ENCODE measurements around the gene NDUFB4. TPM values are rescaled to one million over a fixed set of nuclear protein-coding genes. Genes with fewer than 3 reads are reported as not detected.

NDUFB4 gene
- total RNA-seq, 1 experiment from 2014 or later: 162 TPM

DNA sequence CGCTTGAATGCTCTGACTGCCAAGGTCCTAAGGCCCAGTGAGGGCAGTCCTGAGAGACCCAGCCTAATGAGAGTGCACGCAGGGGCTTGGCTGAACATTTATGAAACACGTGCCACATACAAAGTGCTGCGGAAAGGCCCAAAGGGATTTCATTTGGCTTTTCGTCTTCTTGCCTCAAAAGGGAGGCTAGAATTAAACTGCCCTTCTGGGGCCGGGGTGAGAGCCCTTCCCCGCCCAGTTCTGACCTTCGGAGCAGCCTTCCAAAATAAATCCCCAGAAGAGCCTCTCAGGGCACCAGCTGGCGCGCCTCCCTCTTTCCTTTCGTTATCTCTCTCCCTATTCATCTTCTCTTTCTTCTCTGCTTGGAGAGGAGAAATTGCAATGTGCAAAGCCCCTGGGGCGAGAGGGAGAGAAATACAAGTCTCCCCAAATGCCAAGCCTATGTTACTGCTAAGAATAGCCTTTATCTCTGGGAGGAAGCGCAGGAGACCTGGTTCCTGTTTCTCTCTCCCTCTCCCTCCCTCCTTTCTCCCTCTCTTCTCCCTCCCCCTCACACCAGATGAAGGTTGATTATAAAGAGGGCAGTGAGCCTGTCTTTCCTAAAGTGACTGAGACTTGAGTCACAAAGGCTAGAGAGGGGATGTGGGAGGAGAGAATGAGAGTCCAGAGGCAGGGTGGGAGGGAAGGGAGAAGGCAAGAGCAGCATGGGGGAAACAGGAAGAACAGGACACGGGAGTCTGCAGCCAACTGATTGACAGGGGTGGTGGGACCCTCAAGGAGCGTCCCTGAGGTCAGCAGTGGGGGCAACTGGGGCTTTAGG, 36.7 kb upstream of the NDUFB4 start:
- DNase-seq: no peak
- no peak overlapping the region for H3K9ac ChIP-seq (ENCODE audit: low read length)
- H4K20me1 ChIP-seq (ENCODE audit: insufficient read depth, low read depth, low read length): no peaks in the 10 kb centered on the region
- no peak overlapping the region for H3K27ac ChIP-seq (ENCODE audit: low read length)
- no peak overlapping the region for H2AFZ ChIP-seq (ENCODE audit: low read length)
- no peaks in the 10 kb centered on the region for H3K79me2 ChIP-seq (ENCODE audit: low read length)
- no peaks in the 10 kb centered on the region; the same call in 1 of the 2 replicates for H3K27me3 ChIP-seq (ENCODE audit: low read length)
- no peaks in the 10 kb centered on the region for H3K9me2 ChIP-seq (replicated peaks; ENCODE audit: insufficient read depth, low read length)
- H3K36me3 ChIP-seq (ENCODE audit: insufficient read depth, low read length): no peaks in the 10 kb centered on the region
- H3K4me1 ChIP-seq (ENCODE audit: low read length): peaks cover 10% of the 10 kb centered on the region
- H3K9me3 ChIP-seq (ENCODE audit: low read length): no peaks in the 10 kb centered on the region
- peak overlapping the region; percentile 53 for H3K4me2 ChIP-seq (ENCODE audit: low read depth, low read length, poor library complexity, severe bottlenecking)
- H3K4me3 ChIP-seq (ENCODE audit: low read length): no peak overlapping the region

DNA sequence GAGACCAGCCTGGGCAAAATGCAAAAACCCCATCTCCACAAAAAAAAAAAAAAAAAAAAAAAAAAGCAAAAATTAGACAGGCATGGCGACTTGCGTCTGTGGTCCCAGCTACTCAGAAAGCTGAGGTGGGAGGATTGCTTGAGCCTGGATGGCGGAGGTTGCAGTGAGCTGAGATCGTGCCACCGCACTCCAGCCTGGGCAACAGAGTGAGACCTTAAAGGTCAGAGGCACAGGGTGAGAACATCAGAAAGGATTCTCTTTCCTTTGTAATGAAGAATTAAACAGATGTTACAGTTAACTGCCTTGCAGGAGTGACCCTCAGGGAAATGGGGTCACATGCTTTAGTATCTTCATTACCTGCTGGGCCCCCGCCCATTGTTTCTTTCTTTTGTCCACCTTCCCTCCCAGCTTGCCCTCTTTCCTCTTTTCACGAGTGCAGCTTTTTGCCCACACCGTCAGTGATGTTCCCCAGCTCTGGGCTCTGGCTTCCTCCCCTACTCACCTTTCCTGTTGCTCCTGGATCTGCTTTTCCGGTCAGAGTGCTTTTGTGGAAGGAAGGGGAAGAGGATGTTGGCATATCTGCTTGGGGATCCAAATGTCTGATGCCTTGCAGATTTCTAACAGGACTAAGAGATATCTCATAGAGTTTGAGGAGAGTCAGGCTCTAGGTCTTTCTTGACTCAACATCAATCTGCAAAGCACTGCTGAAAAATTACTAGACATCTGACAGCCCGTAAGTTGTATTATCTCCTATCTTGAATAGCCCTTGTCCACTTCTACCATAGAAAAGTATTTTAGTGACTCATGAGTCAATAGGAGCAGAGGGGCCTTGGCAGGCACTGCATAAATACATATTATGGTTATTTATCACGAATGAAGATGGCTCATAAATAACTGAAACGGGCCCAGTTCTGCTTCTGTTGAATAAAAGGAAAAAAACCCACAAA, 35.6 kb upstream of the NDUFB4 start:
- no peak overlapping the region for H3K4me3 ChIP-seq (ENCODE audit: low read length)
- H3K4me2 ChIP-seq (ENCODE audit: low read depth, low read length, poor library complexity, severe bottlenecking): no peak overlapping the region
- no peak overlapping the region for H3K27ac ChIP-seq (ENCODE audit: low read length)
- no peak overlapping the region for H3K9ac ChIP-seq (ENCODE audit: low read length)
- no peaks in the 10 kb centered on the region for H3K79me2 ChIP-seq (ENCODE audit: low read length)
- no peak overlapping the region for H2AFZ ChIP-seq (ENCODE audit: low read length)
- no peak for DNase-seq
- H4K20me1 ChIP-seq (ENCODE audit: insufficient read depth, low read depth, low read length): no peaks in the 10 kb centered on the region
- H3K9me3 ChIP-seq (ENCODE audit: low read length): no peaks in the 10 kb centered on the region
- no peaks in the 10 kb centered on the region; the same call in 1 of the 2 replicates for H3K27me3 ChIP-seq (ENCODE audit: low read length)
- H3K36me3 ChIP-seq (ENCODE audit: insufficient read depth, low read length): no peaks in the 10 kb centered on the region
- no peaks in the 10 kb centered on the region for H3K9me2 ChIP-seq (replicated peaks; ENCODE audit: insufficient read depth, low read length)
- peaks cover 10% of the 10 kb centered on the region for H3K4me1 ChIP-seq (ENCODE audit: low read length)

DNA sequence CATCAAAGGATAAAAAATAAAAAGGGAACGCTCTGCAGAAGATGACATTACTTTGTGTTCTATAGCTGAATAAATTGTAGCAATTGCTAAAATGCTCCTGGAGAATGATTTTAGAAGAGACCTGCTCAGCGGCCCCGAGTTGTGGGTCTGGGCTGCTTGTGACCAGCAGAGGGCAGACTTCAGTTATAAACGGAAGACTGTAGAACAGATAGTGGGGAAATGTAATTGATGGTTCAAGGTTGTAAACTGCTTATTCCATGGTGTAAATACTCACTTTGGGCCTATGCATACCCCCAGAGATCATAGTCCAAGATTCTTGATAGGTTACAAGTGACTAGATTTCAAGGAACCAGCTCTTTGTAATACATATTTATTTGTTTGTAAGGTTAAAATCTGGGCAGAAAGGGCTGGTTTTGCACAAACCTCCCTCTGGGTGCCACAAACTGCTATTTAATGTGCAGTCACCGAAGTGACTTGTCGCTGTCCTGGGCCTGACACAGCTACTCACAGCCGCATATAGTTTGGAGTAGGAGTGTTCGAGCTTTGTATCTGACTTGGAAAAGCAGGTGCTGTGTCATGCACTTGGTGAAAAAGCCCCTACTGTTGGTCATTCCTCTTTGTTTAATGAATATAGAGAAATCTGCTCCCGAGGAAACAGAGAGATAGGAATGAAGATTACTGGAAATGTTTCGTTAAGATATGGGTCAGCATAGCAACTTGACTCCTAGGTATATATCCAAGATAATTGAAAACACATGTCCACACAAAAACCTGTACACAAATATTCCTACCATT, 34.7 kb upstream of the NDUFB4 start:
- no peaks in the 10 kb centered on the region for H4K20me1 ChIP-seq (ENCODE audit: insufficient read depth, low read depth, low read length)
- H3K4me1 ChIP-seq (ENCODE audit: low read length): peaks cover 10% of the 10 kb centered on the region
- H3K9me2 ChIP-seq (replicated peaks; ENCODE audit: insufficient read depth, low read length): no peaks in the 10 kb centered on the region
- H3K4me2 ChIP-seq (ENCODE audit: low read depth, low read length, poor library complexity, severe bottlenecking): no peak overlapping the region
- H3K79me2 ChIP-seq (ENCODE audit: low read length): no peaks in the 10 kb centered on the region
- no peak overlapping the region for H2AFZ ChIP-seq (ENCODE audit: low read length)
- H3K36me3 ChIP-seq (ENCODE audit: insufficient read depth, low read length): no peaks in the 10 kb centered on the region
- H3K9ac ChIP-seq (ENCODE audit: low read length): no peak overlapping the region
- DNase-seq: peak; percentile 86
- H3K27me3 ChIP-seq (ENCODE audit: low read length): no peaks in the 10 kb centered on the region; the same call in 1 of the 2 replicates
- H3K9me3 ChIP-seq (ENCODE audit: low read length): no peaks in the 10 kb centered on the region
- no peak overlapping the region for H3K4me3 ChIP-seq (ENCODE audit: low read length)
- H3K27ac ChIP-seq (ENCODE audit: low read length): no peak overlapping the region

DNA sequence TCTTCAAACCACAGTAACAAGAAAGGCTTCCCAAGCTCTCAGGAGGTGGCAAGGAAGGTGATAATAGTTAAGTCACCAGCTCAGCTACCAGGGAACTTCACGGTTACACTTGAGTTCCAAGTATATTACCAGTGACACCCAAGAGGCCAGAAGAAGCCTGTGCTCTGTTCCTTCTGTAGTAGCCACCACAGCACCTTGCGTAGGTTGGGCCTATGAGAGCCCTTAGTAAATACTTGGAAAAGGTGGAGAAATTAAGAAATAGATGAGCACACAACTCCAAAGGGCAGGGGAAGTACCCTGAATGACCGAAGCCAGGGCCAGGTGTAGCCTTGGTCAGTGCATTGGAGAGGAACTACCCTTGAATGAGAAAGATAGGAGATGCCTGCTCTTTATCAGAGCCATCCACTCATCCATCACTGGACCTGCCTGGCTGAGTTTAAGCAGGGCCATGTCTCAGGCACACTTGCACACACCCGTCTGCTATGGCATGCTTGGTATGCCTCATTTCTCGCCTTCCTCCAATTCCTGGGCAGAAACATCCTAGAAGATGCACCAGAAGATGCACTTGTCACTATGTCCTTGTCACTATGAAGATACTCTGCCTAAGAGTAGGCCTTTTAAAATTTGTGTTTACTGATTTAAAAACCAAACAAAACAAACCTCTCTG, 32.6 kb upstream of the NDUFB4 start:
- H3K9me2 ChIP-seq (replicated peaks; ENCODE audit: insufficient read depth, low read length): no peaks in the 10 kb centered on the region
- no peaks in the 10 kb centered on the region for H3K36me3 ChIP-seq (ENCODE audit: insufficient read depth, low read length)
- no peak overlapping the region for H3K9ac ChIP-seq (ENCODE audit: low read length)
- no peaks in the 10 kb centered on the region for H4K20me1 ChIP-seq (ENCODE audit: insufficient read depth, low read depth, low read length)
- peaks cover 12% of the 10 kb centered on the region for H3K4me1 ChIP-seq (ENCODE audit: low read length)
- no peak overlapping the region for H3K4me3 ChIP-seq (ENCODE audit: low read length)
- H3K27me3 ChIP-seq (ENCODE audit: low read length): no peaks in the 10 kb centered on the region
- no peak overlapping the region for H2AFZ ChIP-seq (ENCODE audit: low read length)
- H3K27ac ChIP-seq (ENCODE audit: low read length): no peak overlapping the region
- DNase-seq: no peak
- H3K79me2 ChIP-seq (ENCODE audit: low read length): no peaks in the 10 kb centered on the region
- no peak overlapping the region for H3K4me2 ChIP-seq (ENCODE audit: low read depth, low read length, poor library complexity, severe bottlenecking)
- H3K9me3 ChIP-seq (ENCODE audit: low read length): no peaks in the 10 kb centered on the region

DNA sequence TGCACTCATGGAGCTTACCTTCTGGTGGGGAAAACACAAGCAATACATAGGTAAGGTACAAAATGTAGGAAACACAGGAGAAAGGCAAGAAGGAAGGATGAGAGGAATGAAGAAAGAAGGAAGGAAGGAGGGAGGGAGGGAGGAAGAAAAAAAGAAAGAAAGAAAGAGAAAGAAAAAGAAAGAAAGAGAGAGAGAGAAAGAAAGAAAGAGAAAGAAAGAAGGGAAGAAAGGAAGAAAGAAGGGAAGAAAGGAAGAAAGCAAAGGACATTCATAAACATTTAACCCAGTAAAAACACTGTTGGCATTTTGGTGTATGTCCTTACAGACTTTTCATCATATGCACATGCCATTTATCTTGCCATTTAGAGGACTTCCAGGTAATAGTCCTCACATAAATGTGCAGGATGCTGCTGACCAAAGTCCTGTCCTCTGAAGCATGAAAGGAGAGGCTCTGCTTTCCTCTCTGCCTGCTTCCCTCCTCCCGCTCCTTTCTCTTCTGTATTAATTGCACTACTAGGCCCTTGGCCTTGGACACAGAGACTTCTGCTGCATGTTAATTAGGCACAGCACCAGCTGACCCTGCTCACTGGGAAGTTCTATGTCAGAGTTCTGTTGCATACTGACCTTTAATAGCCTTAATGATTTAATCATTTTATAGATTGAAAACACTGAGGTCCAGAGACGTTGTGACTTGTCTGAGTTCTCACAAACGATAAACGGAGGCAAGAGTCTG, 29.7 kb upstream of the NDUFB4 start:
- H3K79me2 ChIP-seq (ENCODE audit: low read length): no peaks in the 10 kb centered on the region
- no peaks in the 10 kb centered on the region for H3K27me3 ChIP-seq (ENCODE audit: low read length)
- DNase-seq: no peak
- H4K20me1 ChIP-seq (ENCODE audit: insufficient read depth, low read depth, low read length): no peaks in the 10 kb centered on the region
- H3K4me1 ChIP-seq (ENCODE audit: low read length): peaks cover 4% of the 10 kb centered on the region; the same call in 1 of the 2 replicates
- no peak overlapping the region for H3K9ac ChIP-seq (ENCODE audit: low read length)
- no peak overlapping the region for H2AFZ ChIP-seq (ENCODE audit: low read length)
- H3K36me3 ChIP-seq (ENCODE audit: insufficient read depth, low read length): no peaks in the 10 kb centered on the region
- H3K9me2 ChIP-seq (replicated peaks; ENCODE audit: insufficient read depth, low read length): no peaks in the 10 kb centered on the region
- no peaks in the 10 kb centered on the region for H3K9me3 ChIP-seq (ENCODE audit: low read length)
- no peak overlapping the region for H3K4me3 ChIP-seq (ENCODE audit: low read length)
- H3K27ac ChIP-seq (ENCODE audit: low read length): no peak overlapping the region
- no peak overlapping the region for H3K4me2 ChIP-seq (ENCODE audit: low read depth, low read length, poor library complexity, severe bottlenecking)

DNA sequence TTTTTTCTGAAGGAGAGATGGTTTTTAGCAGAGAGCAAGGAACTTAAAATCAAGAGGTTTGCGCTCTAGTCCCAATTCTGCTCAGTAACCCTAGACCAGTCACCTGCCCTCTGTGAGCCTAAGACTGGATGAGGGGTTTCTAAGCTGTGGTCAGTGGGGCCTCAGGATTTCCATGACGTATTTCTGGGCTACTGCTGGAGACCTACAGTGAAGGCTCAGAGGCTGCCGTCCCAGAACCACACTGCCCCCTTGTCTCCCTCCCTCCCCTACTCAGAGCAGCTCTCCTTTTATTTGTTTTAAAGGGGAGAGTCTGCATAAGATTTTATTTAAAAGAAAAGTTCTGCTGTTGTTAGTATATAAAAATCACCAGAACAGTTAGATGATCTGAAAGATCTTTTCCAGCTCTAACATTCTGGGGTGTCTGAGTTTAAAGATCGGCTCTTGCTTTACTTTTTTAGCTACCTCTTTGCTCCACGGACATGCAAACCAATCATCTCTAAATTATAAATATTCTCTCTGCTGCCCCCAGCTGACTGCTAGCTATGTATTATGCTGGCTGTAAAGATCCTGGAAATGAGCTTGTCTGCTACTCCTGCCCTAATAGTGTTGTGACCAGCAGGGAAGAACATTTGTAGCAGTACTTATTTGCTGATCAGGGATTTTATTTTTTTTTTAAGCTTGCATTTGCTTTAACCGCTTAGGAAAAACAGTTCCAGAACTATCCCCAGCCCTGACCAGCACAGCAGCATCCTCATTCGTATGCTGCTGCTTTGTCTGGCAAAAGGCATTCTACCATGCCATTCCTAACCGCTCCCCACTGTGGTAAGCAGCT, 28.6 kb upstream of the NDUFB4 start:
- Histone ChIP-seq H3K9me3 (ENCODE audit: low read length) (no peaks in the 10 kb centered on the region), H3K9me2 (replicated peaks; ENCODE audit: insufficient read depth, low read length) (no peaks in the 10 kb centered on the region), H3K4me3 (ENCODE audit: low read length) (peak overlapping the region; percentile 22; the same call in 1 of the 2 replicates), H3K9ac (ENCODE audit: low read length) (0 out of 2 replicates have a peak overlapping the region, but pooled peaks have one; percentile 13), H3K27ac (ENCODE audit: low read length) (no peak overlapping the region), H2AFZ (ENCODE audit: low read length) (no peak overlapping the region), H3K4me1 (ENCODE audit: low read length) (peaks cover 4% of the 10 kb centered on the region; the same call in 1 of the 2 replicates), H3K36me3 (ENCODE audit: insufficient read depth, low read length) (no peaks in the 10 kb centered on the region), H3K27me3 (ENCODE audit: low read length) (no peaks in the 10 kb centered on the region), H3K4me2 (ENCODE audit: low read depth, low read length, poor library complexity, severe bottlenecking) (peak overlapping the region; percentile 50), H3K79me2 (ENCODE audit: low read length) (no peaks in the 10 kb centered on the region), H4K20me1 (ENCODE audit: insufficient read depth, low read depth, low read length) (no peaks in the 10 kb centered on the region)
- DNase-seq: peak; percentile 57

Measured in Karpas-422 (cell line).